B cell (primary cell): ENCODE data around the gene RNF217. TPM values are rescaled to one million over a fixed set of nuclear protein-coding genes. Genes with fewer than 3 reads are reported as not detected.

ENCODE experiments used
- ATAC-seq: fragments of 200-7000 bp; cut with Tn5 transposase; one replicate; pipeline ENCODE4 v1.10.0; 2021; ENCODE audit warnings: low read depth, mild to moderate bottlenecking, moderate number of reproducible peaks, moderate library complexity
- CTCF ChIA-PET: fragments of 350-600 bp; sonication (Branson Sonifier 250); formaldehyde crosslinking; loops from one replicate; lab custom pipeline; 2021; ENCODE audit warnings: antibody characterized with exemption, inconsistent platforms; lab: Charles Lee
- POLR2A ChIA-PET: fragments of 350-600 bp; sonication (Branson Sonifier 250); formaldehyde crosslinking; loops from one replicate; lab custom pipeline; 2021; ENCODE audit warnings: antibody characterized with exemption; lab: Charles Lee
- DNase-seq: peaks from one replicate; pipeline ENCODE4 v3.0.0; 2013
- H2AFZ ChIP-seq: 2 replicates; pipeline ENCODE4 v1.6.1; 2012; ENCODE audit warnings: mild to moderate bottlenecking, low read depth, low read length; ENCODE audit not compliant: insufficient read depth, poor library complexity, severe bottlenecking
- H3K27ac ChIP-seq, 2 donors: 1 replicate in 1 of 2; 2 replicates in 1 of 2; pipeline ENCODE4 v1.5.1; 2012 to 2013; ENCODE audit warnings: low read length in 2 of 2, mild to moderate bottlenecking in 2 of 2, moderate library complexity in 1 of 2
- H3K27me3 ChIP-seq, 4 experiments: fragments of 200-600 bp in 1 of 4; sonication (generic) in 1 of 4; replicated peaks in 1 of 4; 1 replicate in 2 of 4; 2 replicates in 2 of 4; pipeline versions ENCODE4 v1.6.1 to v1.7.0; 2013 to 2016; ENCODE audit warnings: low read length in 3 of 4, mild to moderate bottlenecking in 2 of 4, mixed read lengths in 1 of 4, moderate library complexity in 1 of 4; ENCODE audit not compliant: insufficient read depth in 4 of 4, control insufficient read depth in 3 of 4; ENCODE audit errors: control extremely low read depth in 1 of 4
- H3K36me3 ChIP-seq, 2 experiments: replicated peaks in 1 of 2; 1 replicate in 1 of 2; 2 replicates in 1 of 2; pipeline versions ENCODE4 v1.6.1 to v1.7.1; 2013; ENCODE audit warnings: low read length in 1 of 2; ENCODE audit not compliant: insufficient read depth in 2 of 2, control insufficient read depth in 1 of 2; ENCODE audit errors: control extremely low read depth in 1 of 2, extremely low read depth in 1 of 2
- H3K4me1 ChIP-seq, 2 donors: fragments of 200-600 bp in 1 of 2; sonication (generic) in 1 of 2; 1 replicate in 1 of 2; 2 replicates in 1 of 2; pipeline versions ENCODE4 v1.5.1 to v1.6.1; 2013 to 2017; ENCODE audit warnings: low read length in 2 of 2; ENCODE audit not compliant: control insufficient read depth in 2 of 2, insufficient read depth in 2 of 2
- H3K4me2 ChIP-seq: replicated peaks from 2 replicates; pipeline ENCODE3; 2012; ENCODE audit warnings: mild to moderate bottlenecking, low read depth, low read length; ENCODE audit not compliant: poor library complexity, severe bottlenecking
- H3K4me3 ChIP-seq, 5 experiments: fragments of 200-600 bp in 1 of 5; sonication (generic) in 1 of 5; 1 replicate in 3 of 5; 2 replicates in 2 of 5; pipeline versions ENCODE4 v1.5.1 to v1.7.0; 2011 to 2016; ENCODE audit warnings: low read length in 4 of 5, mild to moderate bottlenecking in 4 of 5, low read depth in 2 of 5, control low read depth in 1 of 5, moderate library complexity in 1 of 5; ENCODE audit not compliant: insufficient read depth in 1 of 5; ENCODE audit errors: control extremely low read depth in 1 of 5, extremely low read depth in 1 of 5
- H3K79me2 ChIP-seq: fragments of 200-600 bp; sonication (generic); one replicate; pipeline ENCODE4 v1.6.0; 2016; ENCODE audit warnings: low read length; ENCODE audit not compliant: control insufficient read depth, insufficient read depth
- H3K9ac ChIP-seq: fragments of 200-600 bp; sonication (generic); 2 replicates; pipeline ENCODE4 v1.6.1; 2017; ENCODE audit warnings: mild to moderate bottlenecking, low read length, moderate library complexity
- H3K9me3 ChIP-seq, 3 donors: one replicate each; pipeline versions ENCODE4 v1.6.1 to v1.7.1; 2013; ENCODE audit warnings: low read length in 2 of 3; ENCODE audit not compliant: control insufficient read depth in 2 of 3, insufficient read depth in 1 of 3; ENCODE audit errors: control extremely low read depth in 1 of 3
- H4K20me1 ChIP-seq: 2 replicates; pipeline ENCODE4 v1.6.0; 2012; ENCODE audit warnings: mild to moderate bottlenecking, low read length; ENCODE audit not compliant: insufficient read depth, control insufficient read depth, poor library complexity, severe bottlenecking
- H3K27ac Mint-ChIP-seq: one replicate; pipeline ENCODE4 v1.8.0; 2021; ENCODE audit warnings: mixed read lengths
- H3K27me3 Mint-ChIP-seq: one replicate; pipeline ENCODE4 v1.8.0; 2021; ENCODE audit warnings: mixed read lengths
- H3K4me1 Mint-ChIP-seq: one replicate; pipeline ENCODE4 v1.8.0; 2021; ENCODE audit warnings: mixed read lengths
- H3K4me3 Mint-ChIP-seq: one replicate; pipeline ENCODE4 v1.8.0; 2021; ENCODE audit warnings: mixed read lengths
- H3K9me3 Mint-ChIP-seq: one replicate; pipeline ENCODE4 v1.8.0; 2022; ENCODE audit warnings: mixed read lengths; ENCODE audit not compliant: insufficient read depth
- EZH2 ChIP-seq: IDR thresholded peaks from 2 replicates; pipeline ENCODE4 v1.6.1; 2012; ENCODE audit warnings: borderline replicate concordance, low read depth, mild to moderate bottlenecking, moderate library complexity, low read length; ENCODE audit not compliant: insufficient read depth, poor library complexity, severe bottlenecking
- WGBS: methylation state at CpG from one replicate; pipeline ENCODE4 v1.1.5; 2013; ENCODE audit warnings: missing lambda C conversion rate; ENCODE audit not compliant: insufficient coverage; 5-methylcytosine and 5-hydroxymethylcytosine counted together
- intact Hi-C: fragments of 100-400 bp; cut with micrococcal nuclease; formaldehyde crosslinking; loops from one replicate; pipeline ENCODE4 v1.10.0; 2022
- polyA plus RNA-seq: library from polyadenylated mRNA; depleted of rRNA; stranded (reverse); fragments of >200 nt; gene quantifications from 2 replicates; pipeline ENCODE4 v1.2.3, GENCODE V29; 2012
- total RNA-seq, 2 donors: library from RNA; stranded (reverse); fragments of 120-200 nt in 1 of 2; gene quantifications; 1 replicate in 1 of 2; 2 replicates in 1 of 2; pipeline versions ENCODE4 v1.2.3 to v1.2.4, GENCODE V29; 2013 to 2022
- TF ChIP-seq, protein P1 (sequence below): fragments of 200-600 bp; IDR thresholded peaks from one replicate; pipeline ENCODE4 v1.8.0; 2022; ENCODE audit warnings: antibody characterized with exemption, mild to moderate bottlenecking

The RNF217 gene
- total and polyA plus RNA-seq, 2 donors (not counting 1 experiment from before 2014, with no cell fraction given), result 0.03 TPM; not detected in 1

DNA sequence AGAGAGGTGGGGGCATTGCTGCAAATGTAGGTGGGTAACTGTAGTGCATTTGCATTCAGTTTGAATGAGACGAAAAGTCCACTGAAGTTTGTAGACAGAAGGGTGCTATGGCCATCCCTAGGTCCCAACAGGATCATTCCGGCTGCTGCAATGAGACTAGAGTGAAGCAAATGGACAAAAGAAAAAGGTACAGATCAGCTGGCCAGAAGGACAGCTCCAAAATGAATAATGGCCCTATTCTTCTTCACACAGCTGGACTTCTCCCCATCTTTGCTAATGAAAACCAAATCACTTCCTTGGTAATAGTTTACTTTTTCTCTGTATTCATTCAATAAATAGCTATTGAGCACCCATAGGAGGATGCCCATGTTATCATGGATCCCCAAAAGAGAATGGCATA lies 134.9 kb downstream of the RNF217 start:
- Histone ChIP-seq H3K4me2 (no peak overlapping the region), H2AFZ (no peak overlapping the region), H3K27ac (no peak overlapping the region), H3K4me3 (no peak overlapping the region), H3K36me3 (no peaks in the 10 kb centered on the region), H3K9me3 (no peaks in the 10 kb centered on the region), H3K27me3 (peaks cover 0 to 8% (median 4%) of the 10 kb centered on the region in 4 experiments), H3K9ac (no peak overlapping the region), H4K20me1 (no peaks in the 10 kb centered on the region), H3K79me2 (no peaks in the 10 kb centered on the region), H3K4me1 (no peaks in the 10 kb centered on the region)
- TF ChIP-seq, protein P1, sequence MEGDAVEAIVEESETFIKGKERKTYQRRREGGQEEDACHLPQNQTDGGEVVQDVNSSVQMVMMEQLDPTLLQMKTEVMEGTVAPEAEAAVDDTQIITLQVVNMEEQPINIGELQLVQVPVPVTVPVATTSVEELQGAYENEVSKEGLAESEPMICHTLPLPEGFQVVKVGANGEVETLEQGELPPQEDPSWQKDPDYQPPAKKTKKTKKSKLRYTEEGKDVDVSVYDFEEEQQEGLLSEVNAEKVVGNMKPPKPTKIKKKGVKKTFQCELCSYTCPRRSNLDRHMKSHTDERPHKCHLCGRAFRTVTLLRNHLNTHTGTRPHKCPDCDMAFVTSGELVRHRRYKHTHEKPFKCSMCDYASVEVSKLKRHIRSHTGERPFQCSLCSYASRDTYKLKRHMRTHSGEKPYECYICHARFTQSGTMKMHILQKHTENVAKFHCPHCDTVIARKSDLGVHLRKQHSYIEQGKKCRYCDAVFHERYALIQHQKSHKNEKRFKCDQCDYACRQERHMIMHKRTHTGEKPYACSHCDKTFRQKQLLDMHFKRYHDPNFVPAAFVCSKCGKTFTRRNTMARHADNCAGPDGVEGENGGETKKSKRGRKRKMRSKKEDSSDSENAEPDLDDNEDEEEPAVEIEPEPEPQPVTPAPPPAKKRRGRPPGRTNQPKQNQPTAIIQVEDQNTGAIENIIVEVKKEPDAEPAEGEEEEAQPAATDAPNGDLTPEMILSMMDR, result no peak
- no peak for TF ChIP-seq EZH2
- peaks cover 12% of the 10 kb centered on the region for H3K4me1 Mint-ChIP-seq
- ChIA-PET CTCF (no interaction called here), POLR2A (no interaction called here)
- no peak overlapping the region for H3K27ac Mint-ChIP-seq
- intact Hi-C loops, result no loop called here
- DNase-seq (no peak), ATAC-seq (no peak)
- 55% methylated on average over 1 of the region's 2 CpGs for WGBS
- no peaks in the 10 kb centered on the region for H3K9me3 Mint-ChIP-seq
- H3K27me3 Mint-ChIP-seq, result peaks cover 17% of the 10 kb centered on the region
- no peak overlapping the region for H3K4me3 Mint-ChIP-seq

DNA sequence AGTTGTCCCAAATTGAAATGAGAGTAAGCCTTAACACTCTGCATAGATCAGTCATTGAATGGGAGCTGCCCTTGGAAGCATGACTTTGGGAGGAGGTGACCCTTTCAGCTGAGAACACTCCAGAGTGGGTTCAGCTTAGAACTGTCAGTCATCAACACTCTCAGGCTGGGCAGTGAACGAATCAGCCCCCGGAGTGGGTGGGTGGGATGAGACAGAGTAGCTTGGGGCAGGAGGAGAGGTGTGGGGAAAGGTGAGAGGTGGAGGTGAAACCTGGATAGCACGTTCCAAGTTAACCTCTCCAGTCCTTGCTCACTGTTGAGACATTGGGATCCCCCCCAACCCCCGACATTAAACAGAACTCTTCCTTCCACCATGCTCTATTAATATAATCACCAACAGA lies 136.0 kb downstream of the RNF217 start:
- whole genome bisulfite sequencing, result no CpG with 5 or more reads among the region's 4 CpGs
- intact Hi-C loops, result no loop called here
- H3K4me3 Mint-ChIP-seq, result no peak overlapping the region
- POLR2A ChIA-PET, result no interaction called here
- CTCF ChIA-PET, result no interaction called here
- Histone ChIP-seq H4K20me1 (no peaks in the 10 kb centered on the region), H3K4me2 (no peak overlapping the region), H3K4me3 (no peak overlapping the region), H2AFZ (no peak overlapping the region), H3K36me3 (no peaks in the 10 kb centered on the region), H3K9ac (no peak overlapping the region), H3K9me3 (no peaks in the 10 kb centered on the region), H3K27ac (no peak overlapping the region), H3K27me3 (peaks cover 0 to 8% (median 4%) of the 10 kb centered on the region in 4 experiments), H3K79me2 (no peaks in the 10 kb centered on the region), H3K4me1 (no peaks in the 10 kb centered on the region)
- no peaks in the 10 kb centered on the region for H3K9me3 Mint-ChIP-seq
- DNase-seq (no peak), ATAC-seq (no peak)
- no peak overlapping the region for H3K27ac Mint-ChIP-seq
- TF ChIP-seq, protein P1, result no peak
- no peak for TF ChIP-seq EZH2
- peaks cover 14% of the 10 kb centered on the region for H3K27me3 Mint-ChIP-seq
- H3K4me1 Mint-ChIP-seq, result peaks cover 12% of the 10 kb centered on the region
